HEK293 (cell line): ENCODE results near the gene DUSP14.

Experiments
- CTCF ChIA-PET: fragments of 350-600 bp; formaldehyde crosslinking; extraction: SDS; loops from one replicate; lab custom pipeline; 2021; ENCODE audit warnings: antibody characterized with exemption; lab: Yijun Ruan, JAX
- POLR2A ChIA-PET: fragments of 300-600 bp; formaldehyde crosslinking; extraction: SDS; loops from one replicate; lab custom pipeline; 2020; ENCODE audit warnings: antibody characterized with exemption, inconsistent platforms; lab: Yijun Ruan, JAX
- H3K27ac ChIP-seq: fragments of 200-500 bp; sonication (Bioruptor generic); 2 replicates; pipeline ENCODE4 v1.5.1; 2014; ENCODE audit warnings: low read depth, low read length, control low read depth, inconsistent platforms; ENCODE audit errors: extremely low read depth
- H3K36me3 ChIP-seq, 2 experiments: fragments of 200-500 bp in 1 of 2; sonication (Bioruptor generic) in 1 of 2; 1 replicate in 1 of 2; 2 replicates in 1 of 2; pipeline ENCODE4 v1.5.1; 2014 to 2017; ENCODE audit warnings: inconsistent platforms in 2 of 2, low read length in 2 of 2; ENCODE audit not compliant: control insufficient read depth in 2 of 2, insufficient read depth in 1 of 2
- H3K4me1 ChIP-seq: fragments of 200-500 bp; sonication (Bioruptor generic); 2 replicates; pipeline ENCODE4 v1.5.1; 2014; ENCODE audit warnings: mild to moderate bottlenecking, low read length, inconsistent platforms; ENCODE audit not compliant: control insufficient read depth, insufficient read depth
- H3K4me3 ChIP-seq: 2 replicates; pipeline ENCODE4 v1.5.1; 2011; ENCODE audit warnings: low read depth, mild to moderate bottlenecking, control low read depth, low read length, moderate library complexity
- H3K9me3 ChIP-seq: fragments of 200-500 bp; sonication (Bioruptor generic); 2 replicates; pipeline ENCODE4 v1.5.1; 2014; ENCODE audit warnings: low read depth, low read length, inconsistent platforms; ENCODE audit not compliant: control insufficient read depth, insufficient read depth
- ATF2 ChIP-seq: fragments of 450-650 bp; formaldehyde crosslinking; IDR thresholded peaks from 2 replicates; pipeline ENCODE4 v1.5.1; 2016; ENCODE audit warnings: missing biosample characterization, missing genetic modification characterization, low read depth
- GLIS1 ChIP-seq: fragments of 450-650 bp; formaldehyde crosslinking; IDR thresholded peaks from 2 replicates; pipeline ENCODE4 v1.5.1; 2016; ENCODE audit warnings: missing biosample characterization, missing genetic modification characterization
- PRDM10 ChIP-seq: fragments of 450-650 bp; formaldehyde crosslinking; IDR thresholded peaks from 2 replicates; pipeline ENCODE4 v1.5.1; 2016; ENCODE audit warnings: missing biosample characterization, missing genetic modification characterization
- RBAK ChIP-seq: fragments of 450-650 bp; formaldehyde crosslinking; IDR thresholded peaks from 2 replicates; pipeline ENCODE4 v1.5.1; 2016; ENCODE audit warnings: missing biosample characterization, missing genetic modification characterization
- SP7 ChIP-seq: fragments of 450-650 bp; formaldehyde crosslinking; IDR thresholded peaks from 2 replicates; pipeline ENCODE4 v1.5.1; 2016; ENCODE audit warnings: missing biosample characterization, missing genetic modification characterization
- ZFP41 ChIP-seq: fragments of 450-650 bp; formaldehyde crosslinking; IDR thresholded peaks from 2 replicates; pipeline ENCODE4 v1.5.1; 2016; ENCODE audit warnings: missing biosample characterization, missing genetic modification characterization, borderline replicate concordance
- ZNF114 ChIP-seq: fragments of 450-650 bp; formaldehyde crosslinking; IDR thresholded peaks from 2 replicates; pipeline ENCODE4 v1.5.0; 2017; ENCODE audit warnings: missing biosample characterization, missing genetic modification characterization
- ZNF23 ChIP-seq: fragments of 450-650 bp; formaldehyde crosslinking; IDR thresholded peaks from 2 replicates; pipeline ENCODE4 v1.5.1; 2016; ENCODE audit warnings: missing biosample characterization, missing genetic modification characterization, borderline replicate concordance
- ZNF394 ChIP-seq: fragments of 450-650 bp; formaldehyde crosslinking; IDR thresholded peaks from 2 replicates; pipeline ENCODE4 v1.5.1; 2016; ENCODE audit warnings: missing biosample characterization, missing genetic modification characterization, mild to moderate bottlenecking, moderate library complexity, borderline replicate concordance
- ZNF404 ChIP-seq: fragments of 450-650 bp; formaldehyde crosslinking; IDR thresholded peaks from 2 replicates; pipeline ENCODE4 v1.5.1; 2017; ENCODE audit warnings: missing biosample characterization, missing genetic modification characterization
- ZNF513 ChIP-seq: fragments of 450-650 bp; IDR thresholded peaks from 2 replicates; pipeline ENCODE4 v1.5.1; 2018; ENCODE audit warnings: missing biosample characterization, missing genetic modification characterization
- ZNF521 ChIP-seq: fragments of 450-650 bp; formaldehyde crosslinking; IDR thresholded peaks from 2 replicates; pipeline ENCODE4 v1.5.1; 2017; ENCODE audit warnings: missing biosample characterization, mild to moderate bottlenecking, missing genetic modification characterization
- ZNF530 ChIP-seq: fragments of 450-650 bp; formaldehyde crosslinking; IDR thresholded peaks from 2 replicates; pipeline ENCODE4 v1.5.1; 2016; ENCODE audit warnings: low read depth, missing biosample characterization, missing genetic modification characterization
- ZNF544 ChIP-seq: fragments of 450-650 bp; formaldehyde crosslinking; IDR thresholded peaks from 2 replicates; pipeline ENCODE4 v1.5.0; 2017; ENCODE audit warnings: missing biosample characterization, missing genetic modification characterization
- ZNF670 ChIP-seq: fragments of 450-650 bp; formaldehyde crosslinking; IDR thresholded peaks from 2 replicates; pipeline ENCODE4 v1.5.1; 2016; ENCODE audit warnings: missing biosample characterization, missing genetic modification characterization, low read depth
- ZSCAN4 ChIP-seq: fragments of 450-650 bp; formaldehyde crosslinking; IDR thresholded peaks from 2 replicates; pipeline ENCODE4 v1.5.1; 2017; ENCODE audit warnings: missing biosample characterization, missing genetic modification characterization
- ZXDB ChIP-seq: fragments of 450-650 bp; formaldehyde crosslinking; IDR thresholded peaks from 2 replicates; pipeline ENCODE4 v1.5.1; 2016; ENCODE audit warnings: missing biosample characterization, missing genetic modification characterization
- TF ChIP-seq, protein P1 (sequence below): fragments of 450-650 bp; formaldehyde crosslinking; IDR thresholded peaks from 2 replicates; pipeline ENCODE4 v1.5.1; 2016; ENCODE audit warnings: missing biosample characterization, missing genetic modification characterization
- TF ChIP-seq, protein P2 (sequence below): fragments of 450-650 bp; formaldehyde crosslinking; conservative IDR thresholded peaks from 2 replicates; pipeline ENCODE4 v1.5.1; 2016; ENCODE audit warnings: low read depth, missing biosample characterization, missing genetic modification characterization

Gene DUSP14

GRCh38 chr17:37462492-37462891 is 27.2 kb upstream of the DUSP14 start:
- H3K4me3 ChIP-seq, result no peak overlapping the region
- TF ChIP-seq PRDM10, result no peak
- no peak for TF ChIP-seq ZNF23 (tag by site-specific recombination)
- TF ChIP-seq ZNF513 (tag by site-specific recombination), result no peak
- no peak for TF ChIP-seq ZNF521 (tag by site-specific recombination)
- no peak for TF ChIP-seq RBAK (tag by site-specific recombination)
- TF ChIP-seq ZNF530, result no peak
- TF ChIP-seq ZNF544, result no peak
- TF ChIP-seq SP7 (tag by site-specific recombination), result no peak
- TF ChIP-seq, protein P1, sequence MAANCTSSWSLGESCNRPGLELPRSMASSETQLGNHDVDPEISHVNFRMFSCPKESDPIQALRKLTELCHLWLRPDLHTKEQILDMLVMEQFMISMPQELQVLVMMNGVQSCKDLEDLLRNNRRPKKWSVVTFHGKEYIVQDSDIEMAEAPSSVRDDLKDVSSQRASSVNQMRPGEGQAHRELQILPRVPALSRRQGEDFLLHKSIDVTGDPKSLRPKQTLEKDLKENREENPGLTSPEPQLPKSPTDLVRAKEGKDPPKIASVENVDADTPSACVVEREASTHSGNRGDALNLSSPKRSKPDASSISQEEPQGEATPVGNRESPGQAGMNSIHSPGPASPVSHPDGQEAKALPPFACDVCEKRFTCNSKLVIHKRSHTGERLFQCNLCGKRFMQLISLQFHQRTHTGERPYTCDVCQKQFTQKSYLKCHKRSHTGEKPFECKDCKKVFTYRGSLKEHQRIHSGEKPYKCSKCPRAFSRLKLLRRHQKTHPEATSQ, result no peak
- no peak for TF ChIP-seq ZXDB
- TF ChIP-seq GLIS1 (tag by site-specific recombination), result no peak
- H3K27ac ChIP-seq, result no peak overlapping the region
- H3K4me1 ChIP-seq, result no peaks in the 10 kb centered on the region
- POLR2A ChIA-PET, result no interaction called here
- CTCF ChIA-PET, result interaction anchor here (0.5 to 0.7 kb wide), 2 partner anchors 354 to 388 kb away, joined by 4 read pairs; no protein-coding TSS in a partner anchor
- H3K36me3 ChIP-seq, result peaks cover 59 to 64% of the 10 kb centered on the region in 2 experiments
- no peaks in the 10 kb centered on the region for H3K9me3 ChIP-seq

GRCh38 chr17:37463039-37463438 is 26.7 kb upstream of the DUSP14 start:
- no peak overlapping the region for H3K27ac ChIP-seq
- CTCF ChIA-PET, result interaction anchor here (0.5 to 0.6 kb wide), 2 partner anchors 354 to 1850 kb away, joined by 4 to 5 read pairs; no protein-coding TSS in a partner anchor
- peaks cover 62 to 67% of the 10 kb centered on the region in 2 experiments for H3K36me3 ChIP-seq
- H3K4me3 ChIP-seq, result no peak overlapping the region
- POLR2A ChIA-PET, result no interaction called here
- H3K4me1 ChIP-seq, result no peaks in the 10 kb centered on the region
- H3K9me3 ChIP-seq, result no peaks in the 10 kb centered on the region
- TF ChIP-seq ZSCAN4 (tag by site-specific recombination) (no peak), ZNF670 (no peak), ATF2 (tag by site-specific recombination) (peak; percentile 70; the same call in 1 of the 2 replicates), ZNF394 (no peak), ZFP41 (tag by site-specific recombination) (no peak), ZNF114 (tag by site-specific recombination) (no peak), ZNF404 (tag by site-specific recombination) (no peak)
- TF ChIP-seq, protein P2, sequence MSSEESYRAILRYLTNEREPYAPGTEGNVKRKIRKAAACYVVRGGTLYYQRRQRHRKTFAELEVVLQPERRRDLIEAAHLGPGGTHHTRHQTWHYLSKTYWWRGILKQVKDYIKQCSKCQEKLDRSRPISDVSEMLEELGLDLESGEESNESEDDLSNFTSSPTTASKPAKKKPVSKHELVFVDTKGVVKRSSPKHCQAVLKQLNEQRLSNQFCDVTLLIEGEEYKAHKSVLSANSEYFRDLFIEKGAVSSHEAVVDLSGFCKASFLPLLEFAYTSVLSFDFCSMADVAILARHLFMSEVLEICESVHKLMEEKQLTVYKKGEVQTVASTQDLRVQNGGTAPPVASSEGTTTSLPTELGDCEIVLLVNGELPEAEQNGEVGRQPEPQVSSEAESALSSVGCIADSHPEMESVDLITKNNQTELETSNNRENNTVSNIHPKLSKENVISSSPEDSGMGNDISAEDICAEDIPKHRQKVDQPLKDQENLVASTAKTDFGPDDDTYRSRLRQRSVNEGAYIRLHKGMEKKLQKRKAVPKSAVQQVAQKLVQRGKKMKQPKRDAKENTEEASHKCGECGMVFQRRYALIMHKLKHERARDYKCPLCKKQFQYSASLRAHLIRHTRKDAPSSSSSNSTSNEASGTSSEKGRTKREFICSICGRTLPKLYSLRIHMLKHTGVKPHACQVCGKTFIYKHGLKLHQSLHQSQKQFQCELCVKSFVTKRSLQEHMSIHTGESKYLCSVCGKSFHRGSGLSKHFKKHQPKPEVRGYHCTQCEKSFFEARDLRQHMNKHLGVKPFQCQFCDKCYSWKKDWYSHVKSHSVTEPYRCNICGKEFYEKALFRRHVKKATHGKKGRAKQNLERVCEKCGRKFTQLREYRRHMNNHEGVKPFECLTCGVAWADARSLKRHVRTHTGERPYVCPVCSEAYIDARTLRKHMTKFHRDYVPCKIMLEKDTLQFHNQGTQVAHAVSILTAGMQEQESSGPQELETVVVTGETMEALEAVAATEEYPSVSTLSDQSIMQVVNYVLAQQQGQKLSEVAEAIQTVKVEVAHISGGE (tag by site-specific recombination), result no peak
- TF ChIP-seq, all 188 proteins: peak for 1
